Natural killer cell (primary cell): ENCODE measurements around the gene DST. TPM values are rescaled to one million over a fixed set of nuclear protein-coding genes. Genes with fewer than 3 reads are reported as not detected.

Source experiments
- ATAC-seq, 3 donors: fragments of 150-1000 bp in 2 of 3; fragments of 200-7000 bp in 1 of 3; cut with Tn5 transposase; 1 replicate in 1 of 3; 2 replicates in 2 of 3; pipeline ENCODE4 v1.10.0; 2021; ENCODE audit warnings: mild to moderate bottlenecking in 2 of 3, moderate library complexity in 2 of 3
- DNase-seq, 2 donors: peaks; one replicate each; pipeline versions ENCODE4 v3.0.0 to v3.0.0-alpha.2; 2013 to 2021; ENCODE audit warnings: mixed read lengths in 1 of 2
- H3K27ac ChIP-seq: one replicate; pipeline ENCODE4 v1.5.1; 2013; ENCODE audit warnings: mild to moderate bottlenecking, low read length
- H3K27me3 ChIP-seq: one replicate; pipeline ENCODE4 v1.6.1; 2013; ENCODE audit warnings: low read length; ENCODE audit not compliant: control insufficient read depth, insufficient read depth
- H3K36me3 ChIP-seq: one replicate; pipeline ENCODE4 v1.6.1; 2013; ENCODE audit warnings: low read length; ENCODE audit not compliant: control insufficient read depth, insufficient read depth
- H3K4me1 ChIP-seq: one replicate; pipeline ENCODE4 v1.6.1; 2013; ENCODE audit warnings: low read length; ENCODE audit not compliant: control insufficient read depth, insufficient read depth
- H3K4me3 ChIP-seq: one replicate; pipeline ENCODE4 v1.5.1; 2013; ENCODE audit warnings: low read length
- H3K9me3 ChIP-seq: one replicate; pipeline ENCODE4 v1.6.1; 2013; ENCODE audit warnings: low read length; ENCODE audit not compliant: control insufficient read depth, insufficient read depth
- H3K27ac Mint-ChIP-seq, 2 donors: one replicate each; pipeline ENCODE4 v1.8.0; 2022; ENCODE audit warnings: mild to moderate bottlenecking in 2 of 2, mixed read lengths in 2 of 2, moderate library complexity in 1 of 2
- H3K27me3 Mint-ChIP-seq, 2 donors: one replicate each; pipeline ENCODE4 v1.8.0; 2022; ENCODE audit warnings: low read depth in 2 of 2, mixed read lengths in 2 of 2
- H3K36me3 Mint-ChIP-seq: one replicate; pipeline ENCODE4 v1.8.0; 2022; ENCODE audit warnings: mixed read lengths
- H3K4me1 Mint-ChIP-seq, 2 donors: one replicate each; pipeline ENCODE4 v1.8.0; 2022; ENCODE audit warnings: mixed read lengths in 2 of 2
- H3K4me3 Mint-ChIP-seq: one replicate; pipeline ENCODE4 v1.8.0; 2022; ENCODE audit warnings: mild to moderate bottlenecking, moderate library complexity, mixed read lengths
- H3K9me3 Mint-ChIP-seq, 2 donors: one replicate each; pipeline ENCODE4 v1.8.0; 2022; ENCODE audit warnings: mixed read lengths in 2 of 2
- WGBS: methylation state at CpG from one replicate; pipeline ENCODE4 v1.1.7; 2013; ENCODE audit warnings: missing lambda C conversion rate; ENCODE audit not compliant: insufficient coverage; 5-methylcytosine and 5-hydroxymethylcytosine counted together
- intact Hi-C: fragments of 100-400 bp; cut with micrococcal nuclease; formaldehyde crosslinking; loops from one replicate; pipeline ENCODE4 v1.14.2; 2022
- total RNA-seq, 4 donors: library from RNA; stranded (reverse); fragments of 120-200 nt in 1 of 4; gene quantifications; one replicate each; pipeline versions ENCODE4 v1.2.3 to v1.2.4, GENCODE V29; 2013 to 2022
- TF ChIP-seq, protein P1 (sequence below): fragments of 200-600 bp; IDR thresholded peaks from one replicate; pipeline ENCODE4 v1.8.0; 2022; ENCODE audit warnings: antibody characterized with exemption

Gene DST
- total RNA-seq, 3 donors from 2014 or later (not counting 1 experiment from before 2014, with no cell fraction given): 5.6 to 14.7 (median 8.9) TPM

DNA sequence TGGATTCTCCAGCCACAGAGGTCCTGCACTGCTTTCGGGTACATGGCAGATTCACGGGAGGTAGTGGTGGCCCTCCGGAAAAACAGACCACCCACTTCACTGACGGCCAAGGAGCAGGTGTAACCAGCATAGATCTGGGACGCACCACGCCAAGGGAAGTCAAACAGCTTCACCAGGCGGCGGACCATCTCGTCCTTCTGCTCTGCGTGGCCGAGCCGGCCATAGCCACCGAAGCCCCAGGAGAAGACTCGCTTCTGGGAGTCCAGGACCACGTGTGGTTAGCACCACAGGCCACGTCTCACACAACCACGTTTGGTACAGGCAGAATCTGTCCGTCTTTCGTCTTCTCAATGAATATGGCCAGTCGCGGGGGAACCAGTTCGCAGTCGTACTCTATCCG lies 210.5 kb downstream of the DST start:
- no peak for DNase-seq
- no peaks in the 10 kb centered on the region for H3K36me3 ChIP-seq
- Mint-ChIP-seq H3K27ac (no peak overlapping the region), H3K4me3 (no peak overlapping the region), H3K27me3 (no peaks in the 10 kb centered on the region), H3K4me1 (no peaks in the 10 kb centered on the region), H3K9me3 (peaks cover 6 to 12% of the 10 kb centered on the region in 2 donors), H3K36me3 (no peaks in the 10 kb centered on the region)
- H3K27me3 ChIP-seq: no peaks in the 10 kb centered on the region
- peaks cover 7% of the 10 kb centered on the region for H3K9me3 ChIP-seq
- ATAC-seq: no peak
- no peak overlapping the region for H3K27ac ChIP-seq
- intact Hi-C loops: no loop called here
- no peak overlapping the region for H3K4me3 ChIP-seq
- H3K4me1 ChIP-seq: no peaks in the 10 kb centered on the region
- WGBS: 95% methylated on average over 24 of the region's 24 CpGs
- TF ChIP-seq, protein P1, sequence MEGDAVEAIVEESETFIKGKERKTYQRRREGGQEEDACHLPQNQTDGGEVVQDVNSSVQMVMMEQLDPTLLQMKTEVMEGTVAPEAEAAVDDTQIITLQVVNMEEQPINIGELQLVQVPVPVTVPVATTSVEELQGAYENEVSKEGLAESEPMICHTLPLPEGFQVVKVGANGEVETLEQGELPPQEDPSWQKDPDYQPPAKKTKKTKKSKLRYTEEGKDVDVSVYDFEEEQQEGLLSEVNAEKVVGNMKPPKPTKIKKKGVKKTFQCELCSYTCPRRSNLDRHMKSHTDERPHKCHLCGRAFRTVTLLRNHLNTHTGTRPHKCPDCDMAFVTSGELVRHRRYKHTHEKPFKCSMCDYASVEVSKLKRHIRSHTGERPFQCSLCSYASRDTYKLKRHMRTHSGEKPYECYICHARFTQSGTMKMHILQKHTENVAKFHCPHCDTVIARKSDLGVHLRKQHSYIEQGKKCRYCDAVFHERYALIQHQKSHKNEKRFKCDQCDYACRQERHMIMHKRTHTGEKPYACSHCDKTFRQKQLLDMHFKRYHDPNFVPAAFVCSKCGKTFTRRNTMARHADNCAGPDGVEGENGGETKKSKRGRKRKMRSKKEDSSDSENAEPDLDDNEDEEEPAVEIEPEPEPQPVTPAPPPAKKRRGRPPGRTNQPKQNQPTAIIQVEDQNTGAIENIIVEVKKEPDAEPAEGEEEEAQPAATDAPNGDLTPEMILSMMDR: no peak

DNA sequence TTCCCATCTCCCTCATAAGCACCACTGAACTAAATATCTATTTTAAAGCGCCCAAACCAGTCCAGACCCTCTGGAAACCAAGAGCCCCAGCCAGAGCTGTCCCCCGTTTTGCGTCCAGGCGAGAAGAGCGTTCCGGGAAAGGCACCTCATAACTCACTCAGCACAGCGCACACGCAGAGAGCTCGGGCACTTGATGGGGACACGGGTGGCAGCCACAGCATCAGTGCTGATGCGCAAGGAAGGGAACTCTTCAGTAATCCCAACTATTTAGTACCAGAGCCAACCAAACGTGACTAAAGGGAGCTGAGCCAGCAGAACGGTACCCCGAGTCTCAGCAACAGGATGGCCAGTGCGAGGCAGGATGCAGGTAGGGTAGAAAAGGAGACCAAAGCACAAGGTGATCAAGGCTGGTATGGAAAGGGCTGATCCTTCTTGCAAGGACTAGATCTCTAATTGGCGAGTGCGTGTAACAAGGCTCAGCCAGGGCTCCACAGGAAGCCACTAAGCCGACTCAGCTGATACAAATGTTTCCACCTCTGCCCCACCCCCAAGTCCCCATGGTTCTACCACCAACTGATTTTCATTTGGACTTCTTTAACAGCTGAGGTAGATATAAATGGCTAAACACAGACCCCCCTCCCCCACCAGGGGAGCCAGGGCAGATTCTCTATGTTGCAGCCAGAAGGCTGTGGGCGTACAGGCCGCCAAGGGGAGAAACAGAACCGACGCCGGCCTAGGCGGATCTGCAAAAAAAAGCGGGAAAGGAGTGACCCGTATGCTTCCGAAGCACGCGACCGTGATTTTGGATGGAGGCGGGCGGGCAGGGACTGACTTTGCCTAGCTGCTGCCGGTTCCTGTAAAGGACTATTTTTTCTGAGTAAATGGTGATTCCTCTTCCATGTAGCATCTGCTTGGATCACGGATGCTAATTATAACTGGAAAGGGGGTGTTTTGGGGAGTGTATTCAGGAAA lies 211.8 kb downstream of the DST start:
- Histone ChIP-seq H3K27ac (no peak overlapping the region), H3K4me3 (no peak overlapping the region), H3K4me1 (no peaks in the 10 kb centered on the region), H3K27me3 (no peaks in the 10 kb centered on the region), H3K36me3 (no peaks in the 10 kb centered on the region), H3K9me3 (peaks cover 7% of the 10 kb centered on the region)
- DNase-seq: no peak
- H3K4me1 Mint-ChIP-seq: no peaks in the 10 kb centered on the region
- H3K4me3 Mint-ChIP-seq: no peak overlapping the region
- no peaks in the 10 kb centered on the region for H3K36me3 Mint-ChIP-seq
- H3K27ac Mint-ChIP-seq: no peak overlapping the region
- intact Hi-C loops: no loop called here
- no peak for ATAC-seq
- H3K9me3 Mint-ChIP-seq: peaks cover 5 to 9% of the 10 kb centered on the region in 2 donors
- WGBS: 89% methylated on average over 33 of the region's 34 CpGs
- H3K27me3 Mint-ChIP-seq: no peaks in the 10 kb centered on the region
- TF ChIP-seq, protein P1: no peak

DNA sequence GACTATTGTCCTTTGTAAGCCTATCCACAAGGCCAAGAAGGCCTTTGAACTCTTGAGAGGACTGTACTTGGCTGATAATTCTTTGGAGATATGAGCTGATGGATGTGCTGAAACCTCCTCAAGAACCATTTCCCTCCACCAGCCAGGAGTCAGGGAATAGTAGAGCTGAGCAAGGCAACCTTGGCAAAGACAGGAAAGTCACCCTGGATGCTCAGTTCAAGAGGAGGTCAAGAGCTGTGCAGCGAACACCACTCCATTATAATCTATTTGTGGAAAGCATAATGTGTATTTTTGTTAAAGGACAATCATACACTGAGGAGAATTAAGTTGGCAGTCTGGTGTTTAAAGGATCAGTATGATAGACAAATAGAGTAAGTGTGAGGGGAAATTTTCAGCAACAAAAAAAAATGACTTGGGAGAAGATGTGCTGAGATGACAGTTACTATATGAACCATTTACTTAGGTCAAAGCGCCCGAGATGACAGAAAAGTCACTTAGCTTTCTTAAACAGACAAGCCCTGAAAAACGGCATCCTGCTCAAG lies 218.1 kb downstream of the DST start:
- Histone ChIP-seq H3K27ac (no peak overlapping the region), H3K4me1 (no peaks in the 10 kb centered on the region), H3K4me3 (no peak overlapping the region), H3K36me3 (no peaks in the 10 kb centered on the region), H3K9me3 (no peaks in the 10 kb centered on the region), H3K27me3 (no peaks in the 10 kb centered on the region)
- intact Hi-C loops: no loop called here
- peaks cover 2 to 5% of the 10 kb centered on the region in 2 donors for H3K9me3 Mint-ChIP-seq
- no peaks in the 10 kb centered on the region for H3K36me3 Mint-ChIP-seq
- TF ChIP-seq, protein P1: no peak
- no peaks in the 10 kb centered on the region for H3K4me1 Mint-ChIP-seq
- no peak for DNase-seq
- no peak for ATAC-seq
- H3K27me3 Mint-ChIP-seq: no peaks in the 10 kb centered on the region
- no peak overlapping the region for H3K27ac Mint-ChIP-seq
- H3K4me3 Mint-ChIP-seq: no peak overlapping the region
- 93% methylated on average over 4 of the region's 4 CpGs for WGBS
